Motor neuron (in vitro differentiated cells): ENCODE results near the gene PROKR1. TPM values are rescaled to one million over a fixed set of nuclear protein-coding genes. Genes with fewer than 3 reads are reported as not detected.

Source experiments
- ATAC-seq, 8 experiments: fragments of 200-7000 bp; cut with Tn5 transposase; replicated peaks in 6 of 8; 2 replicates each; pipeline ENCODE4 v1.8.0; 2021; ENCODE audit warnings: mild to moderate bottlenecking in 8 of 8, moderate library complexity in 8 of 8
- H3K27ac ChIP-seq, 2 donors: fragments of 250-450 bp; sonication (Bioruptor Pico); 2 replicates each; pipeline ENCODE4 v1.9.0; 2021; ENCODE audit warnings: antibody characterized with exemption in 2 of 2, mild to moderate bottlenecking in 2 of 2, moderate library complexity in 1 of 2
- H3K4me1 ChIP-seq, 2 donors: fragments of 250-450 bp; sonication (Bioruptor Pico); replicated peaks in 1 of 2; 2 replicates each; pipeline ENCODE4 v1.6.1; 2021; ENCODE audit warnings: antibody characterized with exemption in 2 of 2, mild to moderate bottlenecking in 2 of 2, moderate library complexity in 1 of 2
- H3K4me3 ChIP-seq, 5 donors: fragments of 250-450 bp; sonication (Bioruptor Pico); 2 replicates each; pipeline ENCODE4 v1.9.0; 2021; ENCODE audit warnings: antibody characterized with exemption in 5 of 5, mild to moderate bottlenecking in 5 of 5, moderate library complexity in 4 of 5
- WGBS, 10 experiments: fragments of 450-650 bp; shearing (Covaris generic); methylation state at CpG; one replicate each; pipeline ENCODE4 v1.0.0; 2022; 5-methylcytosine and 5-hydroxymethylcytosine counted together
- in situ Hi-C, 9 experiments: fragments of 400-800 bp; cut with MboI; loops; one replicate each; pipeline ENCODE4 v1.15.0; 2021; ENCODE audit warnings: low sequenced_read_pairs in 9 of 9, low pct_unique_long_range_greater_than_20kb in 2 of 9; ENCODE audit not compliant: unreplicated experiment in 9 of 9
- total RNA-seq, 8 experiments: library from RNA; unstranded; fragments of 300-600 nt; gene quantifications; 2 replicates each; pipeline versions ENCODE4 v1.2.3 to v1.2.4, GENCODE V29; 2022

Gene PROKR1
- total RNA-seq, 8 experiments from 2014 or later = 0.10 to 3.9 (median 0.23) TPM; not detected in 2

DNA sequence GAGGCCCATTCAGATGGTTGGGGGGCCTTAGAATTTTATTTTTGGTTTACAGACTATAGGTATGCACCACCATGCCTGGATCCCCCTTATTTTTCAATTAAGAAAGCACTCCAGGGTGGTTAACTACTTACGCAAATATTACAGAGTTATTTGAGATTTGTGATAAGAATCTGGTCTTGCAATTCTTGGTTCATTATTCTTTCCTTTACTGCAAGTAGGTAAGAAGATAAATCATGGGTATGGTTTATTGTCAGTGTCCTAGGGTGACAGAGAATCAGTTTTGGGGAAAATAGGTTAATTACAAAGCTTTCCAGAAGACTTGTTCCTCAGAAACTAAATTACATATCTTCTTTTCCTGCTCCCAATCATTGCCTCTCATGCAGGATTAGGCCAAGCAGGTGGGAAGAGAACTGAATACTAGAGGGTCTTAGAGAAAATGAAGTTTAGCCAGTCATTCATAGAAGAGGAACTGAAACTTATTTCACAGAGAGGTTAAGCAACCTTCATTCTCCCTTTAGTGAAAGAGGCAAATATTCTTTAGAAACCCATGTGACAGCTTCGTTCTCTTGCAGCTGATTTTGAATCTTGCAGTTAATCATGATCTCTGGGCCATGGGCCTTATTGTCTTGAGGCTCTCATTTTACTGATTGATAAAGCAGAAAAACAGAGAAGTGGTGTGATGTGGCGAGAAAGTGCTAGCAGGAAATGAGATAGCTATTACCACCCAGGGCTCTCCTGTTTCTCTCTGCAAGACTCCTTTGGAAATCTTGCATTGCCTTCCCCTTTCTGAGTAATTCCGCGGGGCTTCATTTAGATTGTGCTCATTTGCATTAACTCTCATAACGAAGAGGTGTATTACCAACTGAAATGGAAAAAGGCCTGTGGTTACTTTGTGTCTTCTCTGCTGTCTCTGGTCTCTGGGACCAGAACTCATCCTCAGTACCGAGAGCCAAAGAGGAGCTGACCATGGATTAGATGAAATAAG lies 46.5 kb downstream of the PROKR1 start:
- Histone ChIP-seq H3K4me1 (no peaks in the 10 kb centered on the region), H3K4me3 (no peak overlapping the region), H3K27ac (no peak overlapping the region)
- no peak for ATAC-seq
- in situ Hi-C loops = no loop called here
- WGBS, 10 experiments = 10 to 100% (median 37%) methylated on average over 1 to 7 of the region's 7 CpGs

GRCh38 chr2:68690851-68691250 lies 47.5 kb downstream of the PROKR1 start:
- no peak for ATAC-seq
- Histone ChIP-seq H3K27ac (no peak overlapping the region), H3K4me3 (no peak overlapping the region), H3K4me1 (no peaks in the 10 kb centered on the region)
- in situ Hi-C loops = no loop called here
- 17 to 73% (median 50%) methylated on average over 1 to 3 of the region's 3 CpGs; no CpG with 5 or more reads in 4 of the 10 experiments for WGBS, 10 experiments

- ATAC-seq = no peak
- no peak overlapping the region for H3K27ac ChIP-seq
- H3K4me3 ChIP-seq = no peak overlapping the region
- WGBS, 10 experiments = 0 to 100% (median 80%) methylated on average over 1 of the region's 1 CpG; no CpG with 5 or more reads in 3 of the 10 experiments
- in situ Hi-C loops = no loop called here
- H3K4me1 ChIP-seq = no peaks in the 10 kb centered on the region
Observed at GRCh38 chr2:68692511-68692910, 49.1 kb downstream of the PROKR1 start.

DNA sequence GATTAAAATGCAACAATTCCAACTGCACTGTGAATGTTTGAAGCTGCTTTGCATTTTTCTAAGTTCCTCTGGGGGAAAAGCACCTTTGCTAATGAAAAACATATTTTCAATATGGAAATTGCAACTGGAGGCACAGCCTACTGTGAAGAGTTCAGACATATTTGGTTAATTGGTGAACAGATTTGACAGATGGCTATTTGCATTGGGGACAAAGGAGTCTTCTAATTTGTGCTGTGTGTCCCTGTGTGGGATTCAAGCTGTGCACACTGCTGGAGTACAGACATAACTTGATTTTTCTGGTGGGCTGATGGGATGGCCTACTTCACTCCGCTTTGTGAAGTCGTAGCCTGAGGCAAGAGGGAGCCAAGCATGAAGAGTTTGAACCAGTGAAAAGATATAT lies 50.6 kb downstream of the PROKR1 start:
- WGBS, 10 experiments = 0 to 85% (median 71%) methylated on average over 1 to 2 of the region's 2 CpGs; no CpG with 5 or more reads in 5 of the 10 experiments
- Histone ChIP-seq H3K4me3 (no peak overlapping the region), H3K27ac (no peak overlapping the region), H3K4me1 (no peaks in the 10 kb centered on the region)
- in situ Hi-C loops = no loop called here
- peak in 2 of 8 experiments; percentile 41 to 86 for ATAC-seq

DNA sequence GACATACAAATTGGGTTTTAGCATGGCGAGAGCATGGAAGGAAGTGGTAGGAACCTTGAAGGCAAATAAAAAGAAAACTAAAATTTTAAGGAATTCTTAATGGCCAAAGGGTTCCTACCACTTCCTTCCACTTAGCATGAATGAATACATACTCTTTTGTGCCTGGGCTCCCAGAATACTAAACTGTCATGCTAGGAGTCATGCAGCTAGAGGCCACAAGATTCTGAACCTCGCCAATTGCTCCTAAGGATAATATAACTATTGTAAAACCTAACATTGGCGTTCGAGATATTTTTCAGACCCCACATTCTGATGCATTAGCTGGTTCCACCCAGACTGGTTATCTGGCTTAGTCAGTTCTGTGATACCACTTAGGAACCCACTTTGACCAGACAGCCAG lies 52.6 kb downstream of the PROKR1 start:
- Histone ChIP-seq H3K4me3 (no peak overlapping the region), H3K4me1 (no peaks in the 10 kb centered on the region), H3K27ac (no peak overlapping the region)
- in situ Hi-C loops = no loop called here
- ATAC-seq = no peak
- WGBS, 10 experiments = 49 to 100% (median 91%) methylated on average over 1 to 4 of the region's 4 CpGs

DNA sequence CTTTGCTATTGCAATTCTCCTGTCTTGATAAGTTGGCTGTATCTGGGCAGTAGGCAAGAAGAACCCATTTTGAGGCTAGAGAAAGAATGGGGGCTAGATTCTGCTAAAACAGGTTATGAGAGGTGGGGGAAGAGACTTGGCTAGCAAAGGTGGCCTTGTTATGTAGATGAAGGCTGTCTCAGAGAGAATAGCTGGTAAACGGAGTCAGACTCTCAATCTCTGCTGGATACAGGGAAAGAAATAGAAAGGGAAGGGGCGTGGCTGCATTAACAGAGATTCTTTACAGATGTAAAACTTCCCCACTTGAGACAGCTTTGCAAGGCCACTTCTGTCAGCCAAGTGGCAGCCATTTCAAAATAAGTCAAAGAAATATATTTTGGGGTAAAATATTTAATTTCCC lies 53.2 kb downstream of the PROKR1 start:
- no peak overlapping the region for H3K4me3 ChIP-seq
- H3K4me1 ChIP-seq = no peaks in the 10 kb centered on the region
- ATAC-seq = no peak
- WGBS, 10 experiments = 0 to 43% (median 38%) methylated on average over 1 to 2 of the region's 2 CpGs; no CpG with 5 or more reads in 3 of the 10 experiments
- H3K27ac ChIP-seq = no peak overlapping the region
- in situ Hi-C loops = no loop called here

- Histone ChIP-seq H3K4me3 (no peak overlapping the region), H3K27ac (no peak overlapping the region), H3K4me1 (no peaks in the 10 kb centered on the region)
- in situ Hi-C loops = no loop called here
- no peak for ATAC-seq
- WGBS, 10 experiments = 35 to 96% (median 65%) methylated on average over 3 to 4 of the region's 4 CpGs; no CpG with 5 or more reads in 1 of the 10 experiments
Observed at GRCh38 chr2:68698567-68699377, 55.4 kb downstream of the PROKR1 start.

DNA sequence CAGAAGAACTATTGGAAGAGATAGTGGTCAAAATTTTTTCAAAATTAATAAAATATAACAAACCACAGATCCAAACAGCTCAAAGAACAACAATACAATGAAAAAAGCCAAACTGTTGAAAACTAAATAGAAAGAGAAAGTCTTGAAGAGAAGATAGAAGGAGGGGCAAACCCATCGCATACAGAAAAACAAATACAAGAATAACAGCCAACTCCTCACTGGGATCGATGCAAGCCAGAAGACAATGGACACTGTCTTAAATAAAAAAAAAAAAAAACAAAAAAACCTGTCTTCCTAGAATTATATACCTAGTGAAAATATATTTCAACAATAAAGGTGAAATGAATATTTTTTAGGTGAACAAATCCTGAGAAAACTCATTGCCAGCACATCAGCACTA lies 57.2 kb downstream of the PROKR1 start:
- no peak for ATAC-seq
- in situ Hi-C loops = loop anchor here in 4 of 9 experiments (25.0 kb wide), 2 partner anchors 212 to 213 kb away; no protein-coding TSS in a partner anchor
- Histone ChIP-seq H3K27ac (no peak overlapping the region), H3K4me1 (no peaks in the 10 kb centered on the region), H3K4me3 (no peak overlapping the region)
- WGBS, 10 experiments = 52 to 100% (median 90%) methylated on average over 1 to 2 of the region's 2 CpGs

- H3K4me3 ChIP-seq = no peak overlapping the region
- H3K27ac ChIP-seq = no peak overlapping the region
- ATAC-seq = no peak
- no peaks in the 10 kb centered on the region for H3K4me1 ChIP-seq
- in situ Hi-C loops = loop anchor here in 4 of 9 experiments (25.0 kb wide), 2 partner anchors 206 to 219 kb away; no protein-coding TSS in a partner anchor
- 20 to 100% (median 88%) methylated on average over 1 to 3 of the region's 3 CpGs for WGBS, 10 experiments
Observed at GRCh38 chr2:68706637-68707036, 63.3 kb downstream of the PROKR1 start.

Other genes with a start within 250 kb of the PROKR1 start
- 1 to 10 TPM in 3 of 8 experiments, under 1 TPM in 5; 0.54 to 1.5 (median 0.82) TPM for gene FBXO48, start 176.3 kb upstream of the PROKR1 start, total RNA-seq
- gene APLF, start 176.0 kb upstream of the PROKR1 start, total RNA-seq = 1 to 10 TPM; 1.8 to 3.9 (median 3.0) TPM
- gene ARHGAP25, start 91.2 kb downstream of the PROKR1 start, total RNA-seq = 1 to 10 TPM in 6 of 8 experiments, under 1 TPM in 1, not detected in 1; 0.22 to 4.7 (median 2.2) TPM
- under 1 TPM in 3 of 8 experiments, not detected in 5; 0.17 to 0.27 (median 0.24) TPM for gene BMP10, start 227.8 kb downstream of the PROKR1 start, total RNA-seq